Kidney glomerular epithelial cell (primary cell): ENCODE data around the gene CAPZB.

Experiments used
- DNase-seq: peaks from one replicate; lab custom pipeline; 2025; lab: John Stamatoyannopoulos, UW

CAPZB gene

GRCh38 chr1:19405761-19406487 lies 79.4 kb downstream of the CAPZB start:
- DNase-seq = no peak

DNA sequence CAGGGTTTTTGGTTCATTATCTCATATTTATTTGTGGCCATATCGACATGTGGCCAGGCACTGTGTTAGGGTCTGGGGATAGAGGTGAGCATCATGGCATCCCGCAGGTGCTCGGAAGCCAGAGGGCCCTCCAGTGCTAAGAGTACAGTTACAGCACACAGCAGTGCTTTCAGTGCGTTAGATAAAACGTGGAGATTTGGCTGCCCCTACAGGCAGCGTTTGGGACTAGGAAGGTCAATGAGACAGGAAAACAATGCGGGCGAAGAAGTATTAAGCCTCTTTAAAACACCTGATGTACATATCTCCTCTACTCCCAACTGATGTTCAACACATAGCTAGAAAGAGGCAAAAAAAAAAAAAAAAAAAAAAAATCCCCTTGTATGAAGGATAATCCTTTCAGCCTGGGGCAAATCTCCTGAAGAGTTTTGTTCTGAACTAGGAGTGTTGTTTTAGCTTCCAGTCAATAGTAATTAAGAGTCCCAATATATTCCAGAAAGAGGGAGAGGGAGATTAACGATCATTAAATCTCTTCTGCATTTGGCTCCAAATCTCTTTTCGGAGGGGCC lies 80.1 kb downstream of the CAPZB start:
- DNase-seq = no peak

- DNase-seq = no peak
These were observed 80.6 kb downstream of the CAPZB start for GRCh38 chr1:19404748-19405147.

- no peak for DNase-seq
These were observed 82.1 kb downstream of the CAPZB start for GRCh38 chr1:19403256-19403655.

DNA sequence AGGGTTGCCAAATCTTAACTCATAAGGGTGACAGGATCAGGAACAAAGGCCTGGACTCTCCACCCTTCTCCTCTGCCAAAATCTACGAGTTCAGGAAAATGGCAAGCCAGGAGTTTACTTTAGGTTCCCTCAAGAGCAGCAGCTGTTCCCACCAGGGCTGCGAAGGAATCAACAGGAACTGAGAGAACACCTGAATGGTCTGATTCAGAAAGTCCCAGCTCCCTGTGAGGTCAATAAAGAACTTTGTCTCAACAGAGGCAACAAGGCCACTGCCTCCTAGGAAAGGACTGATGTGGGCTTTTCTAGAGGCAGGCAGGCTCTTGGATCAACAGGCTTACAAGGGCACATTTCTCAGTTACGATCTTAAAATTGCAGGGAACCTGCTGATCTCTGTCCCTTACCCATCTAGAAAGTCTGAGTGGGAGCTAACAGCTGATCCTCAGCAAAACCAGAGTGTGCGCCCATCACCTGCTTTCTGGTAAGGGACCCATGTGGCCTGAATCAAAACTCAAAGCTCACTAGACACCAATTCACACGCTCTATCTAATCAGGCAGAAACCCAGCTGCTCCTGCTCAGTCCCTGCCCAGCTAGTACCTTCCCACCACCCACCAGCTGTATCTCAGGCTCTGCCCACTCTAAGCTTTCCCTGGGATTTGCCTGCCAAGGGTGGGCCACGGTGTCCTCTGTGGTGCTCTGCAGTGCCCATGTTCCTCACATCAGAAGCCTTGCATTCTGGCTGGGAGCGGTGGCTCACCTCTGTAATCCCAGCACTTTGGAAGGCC lies 83.1 kb downstream of the CAPZB start:
- no peak for DNase-seq

DNA sequence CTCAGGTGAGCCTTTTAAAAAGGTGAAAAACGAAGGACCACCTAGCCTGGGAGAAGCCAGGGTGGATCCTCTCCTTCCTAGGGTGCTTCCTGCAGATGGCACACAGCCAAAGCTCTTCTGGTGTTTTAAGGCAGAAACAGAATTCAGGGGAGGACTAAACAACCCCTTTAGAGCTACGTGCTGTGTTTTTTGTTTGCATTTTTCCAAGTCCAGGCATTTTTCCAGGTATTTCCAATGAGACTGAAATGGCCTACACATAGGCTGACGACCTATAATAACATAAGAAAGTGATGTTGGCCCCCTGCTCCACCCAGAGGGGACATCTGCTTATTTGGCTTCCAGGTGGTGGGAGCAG lies 83.8 kb downstream of the CAPZB start:
- DNase-seq = no peak

DNA sequence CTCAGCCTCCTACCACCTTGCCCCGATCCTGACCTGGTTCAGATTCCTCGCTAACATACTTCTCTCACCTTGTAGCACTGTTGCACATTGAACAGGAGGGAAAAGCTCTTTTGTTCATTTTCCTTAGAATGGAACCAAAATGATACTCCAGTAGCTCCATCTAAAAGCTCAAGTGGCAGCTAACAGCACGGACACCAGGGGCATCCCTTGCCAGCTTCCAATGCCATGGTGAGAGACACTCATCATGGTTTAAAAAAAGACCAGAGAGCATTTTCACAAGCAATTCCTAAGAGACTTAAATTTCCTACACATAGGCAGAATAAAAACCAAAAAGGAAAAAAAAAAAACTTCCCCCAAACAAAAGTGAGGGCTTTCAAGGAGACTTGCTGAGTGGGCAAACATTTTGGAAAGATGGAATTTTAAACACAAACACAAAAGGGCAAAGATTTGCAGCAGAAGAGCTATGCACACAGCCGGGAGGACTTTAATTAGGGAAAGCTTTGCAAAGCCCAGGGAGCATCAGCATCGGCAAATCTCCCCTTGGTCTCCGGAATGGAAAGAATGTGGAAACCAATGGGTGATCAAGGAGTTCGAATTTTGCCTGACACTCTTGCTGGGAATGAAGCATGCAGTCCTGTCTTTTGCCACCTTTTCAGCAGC lies 84.3 kb downstream of the CAPZB start:
- no peak for DNase-seq

DNA sequence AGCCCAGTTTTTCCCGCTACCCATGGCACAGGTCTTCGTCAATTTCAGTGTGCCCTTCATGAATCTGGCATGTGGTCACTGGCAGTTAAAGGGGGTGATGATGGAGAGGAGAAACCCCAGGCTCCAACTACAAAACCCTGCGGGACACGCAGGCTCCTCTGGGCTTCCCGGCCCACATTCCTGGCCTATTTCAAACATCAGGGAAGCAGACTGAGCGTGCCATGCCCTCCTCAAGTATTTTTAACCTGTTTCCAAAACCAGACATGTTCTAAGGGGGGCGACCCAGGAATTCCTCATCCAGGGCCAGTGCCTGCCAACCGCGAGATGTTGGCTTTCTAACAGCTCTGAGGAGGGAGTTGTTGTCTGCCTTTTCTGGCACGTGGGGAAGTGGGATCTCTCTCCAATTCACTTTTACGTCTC lies 85.1 kb downstream of the CAPZB start:
- DNase-seq = no peak

DNA sequence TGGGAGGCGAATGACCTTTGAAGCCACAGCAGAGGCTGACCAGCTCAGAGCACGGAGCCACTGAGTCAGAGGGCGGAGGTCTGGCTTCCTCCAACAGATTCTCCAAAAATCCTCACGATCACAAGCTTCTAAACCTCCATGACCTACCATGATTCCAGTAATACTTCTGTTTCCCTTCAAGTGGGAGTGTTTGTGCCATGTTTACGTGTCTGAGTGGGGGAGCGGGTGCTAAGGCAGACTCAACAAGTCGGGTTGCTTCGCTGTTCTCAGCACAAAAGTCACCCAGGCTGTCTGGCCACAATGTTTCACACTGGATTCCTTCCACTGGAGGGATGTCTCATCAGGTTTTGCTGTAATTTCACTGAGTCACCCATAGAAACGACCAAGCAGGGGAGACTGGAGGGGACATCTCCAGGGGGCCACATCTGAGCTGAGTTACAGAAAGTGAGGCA lies 87.0 kb downstream of the CAPZB start:
- DNase-seq = peak; percentile 85

- no peak for DNase-seq
These were observed 88.0 kb downstream of the CAPZB start for GRCh38 chr1:19397217-19397945.

GRCh38 chr1:19396280-19396679 lies 89.1 kb downstream of the CAPZB start:
- DNase-seq = no peak

- DNase-seq = no peak
These were observed 89.6 kb downstream of the CAPZB start for GRCh38 chr1:19395678-19396192.

DNA sequence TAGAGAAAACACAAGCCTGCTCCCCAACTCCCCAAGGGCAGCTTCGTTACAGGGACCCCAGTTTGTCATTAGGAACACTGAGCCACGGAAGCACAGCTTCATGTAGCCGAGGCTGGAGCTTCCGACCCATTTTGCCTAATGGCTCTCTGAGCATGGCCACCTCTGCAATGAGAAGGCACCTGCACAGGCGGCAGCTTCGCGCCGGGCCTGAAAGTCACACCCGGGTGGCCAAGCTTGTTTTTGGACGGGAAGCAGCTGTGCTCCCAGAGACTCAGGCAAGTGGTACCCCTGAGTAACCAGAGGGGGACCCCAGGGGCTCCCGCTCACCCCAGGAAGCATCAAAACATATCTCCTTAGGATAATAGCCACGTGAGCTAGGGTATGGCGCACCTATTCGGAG lies 92.3 kb downstream of the CAPZB start:
- no peak for DNase-seq

DNA sequence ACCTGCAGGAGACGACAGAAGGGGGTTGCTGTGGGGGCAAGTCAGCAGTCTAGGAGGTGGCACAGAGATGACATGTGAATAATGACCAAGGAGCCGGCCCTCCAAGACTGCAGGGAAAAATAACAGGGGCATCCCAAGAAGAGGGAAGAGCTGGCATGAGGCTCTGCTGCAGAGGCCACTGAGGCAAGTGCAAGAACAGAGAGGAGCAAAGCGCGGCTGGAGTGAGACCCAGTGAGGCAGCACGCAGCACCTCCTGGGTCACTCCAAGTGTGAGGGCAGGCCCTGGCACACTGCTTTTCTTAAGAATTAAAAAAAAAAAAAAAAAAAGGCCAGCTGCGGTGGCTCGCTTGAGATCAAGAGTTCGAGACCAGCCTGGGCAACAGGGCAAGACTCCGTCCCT lies 93.1 kb downstream of the CAPZB start:
- DNase-seq = no peak

- no peak for DNase-seq
These were observed 93.8 kb downstream of the CAPZB start for GRCh38 chr1:19391596-19391981.

DNA sequence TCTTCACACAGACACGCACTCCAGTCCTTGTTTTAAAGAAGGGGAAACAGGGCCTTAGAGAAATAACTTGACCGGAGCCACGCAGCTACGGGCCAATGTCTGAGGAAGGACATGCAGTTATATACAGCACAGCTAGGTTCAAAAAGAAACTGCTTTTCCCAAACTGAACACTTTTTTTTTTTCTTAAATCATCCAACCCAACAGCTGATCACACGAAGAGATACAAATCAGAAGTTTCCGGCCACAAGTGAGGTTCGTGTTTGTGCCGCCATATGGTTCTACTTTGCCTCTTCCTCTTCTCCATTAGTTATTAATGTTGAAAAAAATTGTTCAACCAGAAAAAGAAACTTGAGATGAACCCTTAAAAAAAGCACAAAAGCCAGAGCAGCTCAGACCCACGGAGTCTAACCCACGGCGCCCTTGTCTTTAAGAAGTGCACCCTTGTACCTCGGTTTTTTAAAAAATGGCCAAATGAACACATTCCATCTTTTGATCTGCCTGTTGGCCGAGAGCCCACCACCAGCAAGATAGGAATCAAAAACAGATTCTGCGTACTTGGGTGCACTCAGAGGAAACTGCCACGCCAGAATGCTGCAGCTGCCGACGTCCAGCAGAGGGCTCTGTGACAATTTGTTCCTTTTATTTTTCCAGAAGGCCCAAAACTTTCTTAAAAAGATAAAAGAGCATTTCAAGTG lies 94.3 kb downstream of the CAPZB start:
- peak; percentile 5 for DNase-seq

DNA sequence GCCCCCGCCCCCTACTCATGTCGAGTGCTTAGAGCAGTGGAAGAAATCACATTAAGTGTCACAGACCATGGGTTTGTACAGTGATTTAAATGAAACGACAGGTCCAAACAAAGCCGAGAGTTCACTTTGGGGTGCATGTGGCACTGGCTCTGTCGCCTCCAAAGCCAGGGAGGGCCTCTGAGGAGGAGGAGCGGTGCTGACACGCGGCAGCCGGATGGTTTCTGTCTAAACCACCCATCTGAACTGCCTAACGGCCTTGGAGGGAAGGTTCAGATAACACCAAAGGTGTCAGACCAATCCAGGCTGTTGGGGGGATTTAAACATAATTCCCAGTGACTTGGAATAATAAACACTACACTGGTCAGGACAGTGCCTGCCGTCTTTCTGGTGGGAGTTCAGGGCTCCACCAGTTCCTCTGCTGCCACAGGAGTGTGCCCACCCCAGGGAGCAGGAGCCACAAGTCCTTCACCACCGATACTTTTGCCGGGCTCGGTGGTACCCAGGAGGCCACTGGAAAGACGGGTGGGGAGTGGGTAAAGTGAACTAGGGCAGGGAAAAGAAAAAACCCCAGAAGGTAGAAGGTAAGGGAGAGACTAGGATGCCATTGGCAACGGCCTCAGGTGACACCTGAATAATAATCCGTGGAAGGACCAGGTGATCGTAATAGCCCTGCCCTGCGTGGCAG lies 95.0 kb downstream of the CAPZB start:
- DNase-seq = no peak

DNA sequence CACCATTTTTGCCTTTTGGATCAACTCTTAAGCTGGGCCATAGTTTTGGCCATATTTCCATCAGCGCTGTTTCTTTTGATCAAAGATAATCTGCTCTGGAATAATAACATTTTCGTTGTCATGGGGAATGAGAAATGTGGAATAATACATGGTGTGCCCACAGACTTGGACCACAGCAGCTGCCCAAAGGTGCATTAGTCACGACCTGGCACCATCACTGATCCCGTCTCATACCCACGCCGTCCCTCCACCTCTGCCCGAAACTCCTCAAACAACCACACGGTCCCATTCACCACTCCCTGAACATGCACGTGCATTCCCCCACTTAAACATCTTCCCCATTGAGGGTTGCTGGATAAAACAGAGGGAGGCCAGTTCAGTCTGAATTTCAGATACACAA lies 96.4 kb downstream of the CAPZB start:
- DNase-seq = no peak

- no peak for DNase-seq
These were observed 98.3 kb downstream of the CAPZB start for GRCh38 chr1:19387045-19387467.

DNA sequence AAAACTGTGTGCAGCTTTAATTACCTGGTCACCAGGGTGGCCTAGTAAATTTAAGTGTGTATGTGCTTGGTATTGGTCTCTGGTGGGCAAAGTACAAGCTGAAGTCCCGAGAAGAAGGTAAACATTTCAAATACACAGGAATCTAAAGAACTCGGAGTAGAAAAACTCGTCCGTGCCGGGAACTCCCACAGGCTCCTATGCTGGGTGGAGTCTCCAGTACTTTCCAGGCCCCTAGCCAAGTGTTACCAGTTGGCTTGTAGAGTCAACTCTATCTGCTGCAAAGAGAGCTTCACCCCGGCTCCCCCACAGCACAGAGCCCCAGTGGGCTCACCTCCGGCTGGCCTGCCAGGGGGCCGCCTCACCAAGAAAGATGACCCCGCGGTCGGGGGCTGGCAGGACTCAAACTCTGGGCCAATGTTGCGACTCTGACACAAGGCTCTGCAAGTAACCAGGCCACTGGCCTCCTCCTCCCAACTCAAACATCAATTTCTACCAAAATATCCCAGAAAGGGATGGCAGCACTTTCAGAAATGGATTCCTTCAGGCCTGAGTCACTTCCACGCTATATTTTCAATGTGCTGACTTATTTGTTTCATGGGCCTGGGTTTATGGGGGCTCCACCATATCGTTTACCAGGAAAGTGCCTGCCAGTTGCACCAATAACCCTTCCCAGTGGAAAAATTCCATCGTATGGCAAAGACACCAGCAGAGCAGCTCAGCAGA lies 99.3 kb downstream of the CAPZB start:
- no peak for DNase-seq
